ENCODE results near the gene MACROH2A2.
"Not testable (repeated sequence)": the region's sequence is repeated elsewhere in the genome, so short reads cannot be mapped to it uniquely, and the experiment has no call there.

MACROH2A2 gene

GRCh38 chr10:70052462-70053217, at the start of gene MACROH2A2:
TSS of gene MACROH2A2 (plus strand) at chr10:70052846. CDS start at chr10:70075659, 22,813 bp downstream.
- Histone ChIP-seq H3K27ac (ENCODE audit: low read depth, low read length) (peak within 1 kb of the TSS; percentile 80), H3K9me3 (ENCODE audit: control insufficient read depth, insufficient read depth, low read length) (no peaks in the 10 kb centered on the region), H3K27me3 (ENCODE audit: control insufficient read depth, insufficient read depth, low read length) (peaks cover 80% of the 10 kb centered on the region), H3K4me1 (ENCODE audit: control insufficient read depth, insufficient read depth, low read length) (peaks cover 12% of the 10 kb centered on the region), H3K9ac (ENCODE audit: low read depth, low read length) (peak within 1 kb of the TSS; percentile 82), H3K36me3 (ENCODE audit: control insufficient read depth, insufficient read depth, low read length) (no peaks in the 10 kb centered on the region), H3K4me3 (ENCODE audit: low read depth, low read length) (peak within 1 kb of the TSS; percentile 84)

GRCh38 chr10:70007116-70007820, 45.4 kb upstream of the MACROH2A2 start:
- H3K27me3 ChIP-seq (ENCODE audit: control insufficient read depth, insufficient read depth, low read length): no peaks in the 10 kb centered on the region; the same call in 1 of the 2 replicates
- H3K4me1 ChIP-seq (ENCODE audit: control insufficient read depth, insufficient read depth, low read length): no peaks in the 10 kb centered on the region
- H3K36me3 ChIP-seq (ENCODE audit: control insufficient read depth, insufficient read depth, low read length): no peaks in the 10 kb centered on the region
- no peak overlapping the region for H3K9ac ChIP-seq (ENCODE audit: low read depth, low read length)
- H3K27ac ChIP-seq (ENCODE audit: low read depth, low read length): no peak overlapping the region
- H3K4me3 ChIP-seq (ENCODE audit: low read depth, low read length): no peak overlapping the region
- no peaks in the 10 kb centered on the region for H3K9me3 ChIP-seq (ENCODE audit: control insufficient read depth, insufficient read depth, low read length)

GRCh38 chr10:70031215-70031614, 21.4 kb upstream of the MACROH2A2 start:
- Histone ChIP-seq H3K4me3 (ENCODE audit: low read depth, low read length) (no peak overlapping the region), H3K27ac (ENCODE audit: low read depth, low read length) (no peak overlapping the region), H3K36me3 (ENCODE audit: control insufficient read depth, insufficient read depth, low read length) (no peaks in the 10 kb centered on the region), H3K4me1 (ENCODE audit: control insufficient read depth, insufficient read depth, low read length) (no peaks in the 10 kb centered on the region), H3K9ac (ENCODE audit: low read depth, low read length) (no peak overlapping the region), H3K27me3 (ENCODE audit: control insufficient read depth, insufficient read depth, low read length) (no peaks in the 10 kb centered on the region; the same call in 1 of the 2 replicates), H3K9me3 (ENCODE audit: control insufficient read depth, insufficient read depth, low read length) (peaks cover 6% of the 10 kb centered on the region; the same call in 1 of the 2 replicates)

GRCh38 chr10:70032667-70033289, 19.9 kb upstream of the MACROH2A2 start:
- Histone ChIP-seq H3K27me3 (ENCODE audit: control insufficient read depth, insufficient read depth, low read length) (no peaks in the 10 kb centered on the region; the same call in 1 of the 2 replicates), H3K27ac (ENCODE audit: low read depth, low read length) (no peak overlapping the region)

GRCh38 chr10:70034232-70034631, 18.4 kb upstream of the MACROH2A2 start:
- Histone ChIP-seq H3K9me3 (ENCODE audit: control insufficient read depth, insufficient read depth, low read length) (peaks cover 6% of the 10 kb centered on the region; the same call in 1 of the 2 replicates), H3K9ac (ENCODE audit: low read depth, low read length) (no peak overlapping the region), H3K4me1 (ENCODE audit: control insufficient read depth, insufficient read depth, low read length) (no peaks in the 10 kb centered on the region), H3K27ac (ENCODE audit: low read depth, low read length) (no peak overlapping the region), H3K36me3 (ENCODE audit: control insufficient read depth, insufficient read depth, low read length) (no peaks in the 10 kb centered on the region), H3K4me3 (ENCODE audit: low read depth, low read length) (no peak overlapping the region), H3K27me3 (ENCODE audit: control insufficient read depth, insufficient read depth, low read length) (no peaks in the 10 kb centered on the region; the same call in 1 of the 2 replicates)

More at GRCh38 chr10:70032667-70033289, 19.9 kb upstream of the MACROH2A2 start:
- H3K9ac ChIP-seq (ENCODE audit: low read depth, low read length): no peak overlapping the region
- H3K4me3 ChIP-seq (ENCODE audit: low read depth, low read length): no peak overlapping the region
- H3K4me1 ChIP-seq (ENCODE audit: control insufficient read depth, insufficient read depth, low read length): no peaks in the 10 kb centered on the region
- no peaks in the 10 kb centered on the region for H3K36me3 ChIP-seq (ENCODE audit: control insufficient read depth, insufficient read depth, low read length)
- H3K9me3 ChIP-seq (ENCODE audit: control insufficient read depth, insufficient read depth, low read length): peaks cover 6% of the 10 kb centered on the region; the same call in 1 of the 2 replicates

- no peak overlapping the region for H3K27ac ChIP-seq (ENCODE audit: low read depth, low read length)
These were observed 17.1 kb upstream of the MACROH2A2 start for GRCh38 chr10:70035531-70035930.

GRCh38 chr10:70038923-70039322, 13.7 kb upstream of the MACROH2A2 start:
- H3K36me3 ChIP-seq (ENCODE audit: control insufficient read depth, insufficient read depth, low read length): no peaks in the 10 kb centered on the region
- H3K27me3 ChIP-seq (ENCODE audit: control insufficient read depth, insufficient read depth, low read length): peaks cover 26% of the 10 kb centered on the region
- no peak overlapping the region for H3K27ac ChIP-seq (ENCODE audit: low read depth, low read length)
- H3K4me1 ChIP-seq (ENCODE audit: control insufficient read depth, insufficient read depth, low read length): peaks cover 19% of the 10 kb centered on the region
- no peak overlapping the region for H3K9ac ChIP-seq (ENCODE audit: low read depth, low read length)
- no peaks in the 10 kb centered on the region; the same call in 1 of the 2 replicates for H3K9me3 ChIP-seq (ENCODE audit: control insufficient read depth, insufficient read depth, low read length)
- H3K4me3 ChIP-seq (ENCODE audit: low read depth, low read length): no peak overlapping the region

More at GRCh38 chr10:70035531-70035930, 17.1 kb upstream of the MACROH2A2 start:
- Histone ChIP-seq H3K36me3 (ENCODE audit: control insufficient read depth, insufficient read depth, low read length) (no peaks in the 10 kb centered on the region), H3K27me3 (ENCODE audit: control insufficient read depth, insufficient read depth, low read length) (peaks cover 3% of the 10 kb centered on the region), H3K4me1 (ENCODE audit: control insufficient read depth, insufficient read depth, low read length) (peaks cover under 1% of the 10 kb centered on the region; the same call in 1 of the 2 replicates), H3K9me3 (ENCODE audit: control insufficient read depth, insufficient read depth, low read length) (peaks cover 6% of the 10 kb centered on the region; the same call in 1 of the 2 replicates), H3K4me3 (ENCODE audit: low read depth, low read length) (no peak overlapping the region), H3K9ac (ENCODE audit: low read depth, low read length) (no peak overlapping the region)

- H3K27ac ChIP-seq (ENCODE audit: low read depth, low read length): no peak overlapping the region
- peaks cover 38% of the 10 kb centered on the region for H3K27me3 ChIP-seq (ENCODE audit: control insufficient read depth, insufficient read depth, low read length)
These were observed 11.6 kb upstream of the MACROH2A2 start for GRCh38 chr10:70041016-70041415.

GRCh38 chr10:70041739-70042138, 10.9 kb upstream of the MACROH2A2 start:
- not testable (repeated sequence) for H3K9ac ChIP-seq (ENCODE audit: low read depth, low read length); H3K4me3 ChIP-seq (ENCODE audit: low read depth, low read length); H3K9me3 ChIP-seq (ENCODE audit: control insufficient read depth, insufficient read depth, low read length); H3K27ac ChIP-seq (ENCODE audit: low read depth, low read length); H3K36me3 ChIP-seq (ENCODE audit: control insufficient read depth, insufficient read depth, low read length)
- Histone ChIP-seq H3K4me1 (ENCODE audit: control insufficient read depth, insufficient read depth, low read length) (peaks cover 19% of the 10 kb centered on the region), H3K27me3 (ENCODE audit: control insufficient read depth, insufficient read depth, low read length) (peaks cover 38% of the 10 kb centered on the region)

More at GRCh38 chr10:70041016-70041415, 11.6 kb upstream of the MACROH2A2 start:
- Histone ChIP-seq H3K36me3 (ENCODE audit: control insufficient read depth, insufficient read depth, low read length) (no peaks in the 10 kb centered on the region), H3K9ac (ENCODE audit: low read depth, low read length) (no peak overlapping the region), H3K4me3 (ENCODE audit: low read depth, low read length) (no peak overlapping the region), H3K4me1 (ENCODE audit: control insufficient read depth, insufficient read depth, low read length) (peaks cover 19% of the 10 kb centered on the region), H3K9me3 (ENCODE audit: control insufficient read depth, insufficient read depth, low read length) (no peaks in the 10 kb centered on the region; the same call in 1 of the 2 replicates)

- not testable (repeated sequence) for H3K27ac ChIP-seq (ENCODE audit: low read depth, low read length); H3K4me3 ChIP-seq (ENCODE audit: low read depth, low read length); H3K9ac ChIP-seq (ENCODE audit: low read depth, low read length); H3K9me3 ChIP-seq (ENCODE audit: control insufficient read depth, insufficient read depth, low read length); H3K36me3 ChIP-seq (ENCODE audit: control insufficient read depth, insufficient read depth, low read length)
- Histone ChIP-seq H3K27me3 (ENCODE audit: control insufficient read depth, insufficient read depth, low read length) (peaks cover 64% of the 10 kb centered on the region), H3K4me1 (ENCODE audit: control insufficient read depth, insufficient read depth, low read length) (peaks cover 17% of the 10 kb centered on the region)
These were observed 5.6 kb upstream of the MACROH2A2 start for GRCh38 chr10:70047066-70047465.
